GM20431 (cell line): ENCODE results near the gene TBC1D3D.
"Not testable (repeated sequence)": the region's sequence is repeated elsewhere in the genome, so short reads cannot be mapped to it uniquely, and the experiment has no call there.

ENCODE experiments used
- in situ Hi-C: fragments of 300-500 bp; cut with MseI, MboI; formaldehyde crosslinking; loops from one replicate; pipeline ENCODE4 v1.15.0; 2020; ENCODE audit warnings: low sequenced_read_pairs; ENCODE audit not compliant: unreplicated experiment

The TBC1D3D gene

DNA sequence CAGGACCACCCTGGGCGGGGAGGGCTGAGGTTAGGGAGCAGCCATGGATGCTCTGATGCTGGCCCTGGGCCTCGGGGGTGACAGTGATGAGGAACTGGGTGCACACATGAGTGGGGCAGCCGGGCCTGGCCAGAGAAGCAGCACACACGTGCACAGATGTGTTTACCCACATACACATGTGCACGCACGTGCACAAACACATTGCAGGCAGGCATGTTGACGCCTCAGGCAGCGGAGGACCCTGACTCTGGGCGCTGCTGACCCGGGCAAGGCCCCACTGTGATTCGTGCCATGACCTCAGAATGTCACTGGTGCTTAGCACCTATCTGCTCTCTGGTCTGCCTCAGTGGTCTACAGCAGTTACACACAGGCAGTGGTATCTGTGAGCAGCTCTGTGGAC, at the start of gene TBC1D3D:
TBC1D3D (plus strand) TSS at position 301 of the 400 bp plus-strand sequence. CDS start 1,585 bp downstream, outside the sequence.
- in situ Hi-C loops, result not testable (repeated sequence)

DNA sequence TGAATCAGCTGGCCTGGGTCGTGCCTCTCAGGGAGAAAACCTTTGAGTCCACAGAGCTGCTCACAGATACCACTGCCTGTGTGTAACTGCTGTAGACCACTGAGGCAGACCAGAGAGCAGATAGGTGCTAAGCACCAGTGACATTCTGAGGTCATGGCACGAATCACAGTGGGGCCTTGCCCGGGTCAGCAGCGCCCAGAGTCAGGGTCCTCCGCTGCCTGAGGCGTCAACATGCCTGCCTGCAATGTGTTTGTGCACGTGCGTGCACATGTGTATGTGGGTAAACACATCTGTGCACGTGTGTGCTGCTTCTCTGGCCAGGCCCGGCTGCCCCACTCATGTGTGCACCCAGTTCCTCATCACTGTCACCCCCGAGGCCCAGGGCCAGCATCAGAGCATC, 14.8 kb upstream of the TBC1D3D start, which contains the start of gene TBC1D3L:
TBC1D3L (minus strand) TSS at position 101 of the 400 bp plus-strand sequence. CDS start 1,540 bp downstream, outside the sequence.
- in situ Hi-C loops, result not testable (repeated sequence)
